Suprapubic skin (tissue), 4 donors: ENCODE results near the gene GRPEL2.

ENCODE experiments used
- CTCF ChIP-seq, 2 donors: fragments of 200-600 bp in 1 of 2; fragments of 450-650 bp in 1 of 2; sonication (generic) in 1 of 2; IDR thresholded peaks; one replicate each; pipeline ENCODE4 v1.5.1; 2016 to 2019; ENCODE audit warnings: antibody characterized with exemption in 2 of 2, mild to moderate bottlenecking in 1 of 2, moderate library complexity in 1 of 2
- EP300 ChIP-seq: sonication (generic); formaldehyde crosslinking; IDR thresholded peaks from one replicate; pipeline ENCODE4 v1.6.1; 2017; ENCODE audit warnings: antibody characterized with exemption
- POLR2A ChIP-seq, 2 donors: fragments of 450-650 bp; IDR thresholded peaks; one replicate each; pipeline ENCODE4 v1.6.1; 2017; ENCODE audit warnings: antibody characterized with exemption in 2 of 2, mild to moderate bottlenecking in 2 of 2, moderate library complexity in 2 of 2
- POLR2AphosphoS5 ChIP-seq, 3 donors: sonication (generic); formaldehyde crosslinking; IDR thresholded peaks; one replicate each; pipeline ENCODE4 v1.6.1; 2017; ENCODE audit warnings: antibody characterized with exemption in 3 of 3

GRCh38 chr5:149314571-149315111, 30.7 kb upstream of the GRPEL2 start:
- TF ChIP-seq POLR2AphosphoS5 (IDR thresholded peaks at IDR 0.05) (no peak), POLR2A (IDR thresholded peaks at IDR 0.05) (no peak), CTCF (IDR thresholded peaks at IDR 0.05) (no peak), EP300 (no peak)
